Activated effector memory CD4-positive, alpha-beta T cell treated with Interleukin-2 at 50 U/mL for 16 hours (primary cell): ENCODE measurements around the gene EFNA5.

Source experiments
- DNase-seq: peaks from one replicate; pipeline ENCODE4 v3.0.0-alpha.2; 2020

EFNA5 gene

DNA sequence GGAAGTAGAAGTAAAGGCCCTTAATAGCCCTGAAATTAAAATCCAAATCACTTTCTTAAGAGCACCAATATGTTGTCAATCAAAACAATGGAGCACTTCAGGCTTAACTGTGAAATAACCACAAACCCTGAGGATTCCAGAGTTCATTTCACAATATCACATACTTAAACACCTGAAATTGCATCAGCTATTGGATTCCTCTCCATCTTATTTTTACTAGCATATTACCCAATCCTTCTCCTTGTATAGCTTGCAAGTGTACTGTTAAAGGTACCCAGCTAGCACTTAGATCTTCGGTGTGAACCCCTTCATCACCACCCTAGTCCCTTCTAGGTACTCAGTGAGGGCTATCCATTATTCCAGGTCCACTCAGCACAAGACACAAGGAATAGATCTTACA, 287.3 kb downstream of the EFNA5 start:
- DNase-seq = no peak

DNA sequence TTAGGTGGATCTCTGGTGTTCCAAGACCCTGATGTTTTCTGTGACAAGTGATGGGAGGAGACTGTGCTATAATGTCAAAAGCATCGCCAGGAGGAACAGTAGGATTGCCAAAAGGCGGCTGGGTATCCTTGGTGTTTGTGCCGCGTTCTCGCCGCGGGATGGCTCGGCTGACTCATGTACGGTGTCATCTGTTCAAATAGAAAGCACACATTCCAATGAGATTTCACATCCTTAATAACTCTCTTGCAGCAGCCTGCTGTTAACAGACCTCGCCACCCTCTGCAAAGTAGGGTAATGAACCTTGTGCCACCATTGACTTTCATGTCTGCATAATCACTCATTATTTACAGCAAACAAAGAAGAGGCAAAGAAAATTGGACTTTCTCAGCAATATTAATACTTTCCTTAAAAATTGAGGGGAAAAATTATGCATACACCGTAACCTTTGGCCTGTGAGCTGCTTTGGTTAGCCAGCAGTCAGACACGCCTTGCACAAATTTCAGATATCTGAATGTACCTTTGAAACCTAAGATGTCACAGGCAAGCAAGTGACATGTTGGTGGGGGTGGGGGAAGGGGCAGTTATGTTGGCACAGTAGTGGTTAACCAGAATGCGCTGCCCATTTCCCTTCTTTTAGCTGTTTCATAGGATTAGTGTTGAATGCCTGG, 289.4 kb downstream of the EFNA5 start:
- DNase-seq = no peak

DNA sequence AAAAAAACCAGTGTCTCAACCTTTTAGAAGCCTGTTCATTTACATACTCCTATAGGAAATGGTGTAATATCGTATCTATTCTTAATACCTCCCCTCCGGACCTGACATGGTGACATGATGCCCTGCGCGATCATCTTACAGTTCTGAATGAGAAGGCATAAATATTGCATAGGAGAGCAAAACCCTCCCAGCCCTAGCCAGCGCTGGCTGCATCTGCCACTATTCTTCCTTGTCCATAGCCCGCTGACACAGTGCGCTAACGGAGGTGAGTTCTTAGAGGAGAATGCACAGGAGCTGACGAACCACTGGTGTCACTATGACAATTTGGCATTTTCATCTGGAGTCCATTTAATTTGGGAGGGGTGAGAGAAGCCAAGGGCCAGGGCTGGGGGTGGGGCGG, 290.1 kb downstream of the EFNA5 start:
- DNase-seq = no peak

DNA sequence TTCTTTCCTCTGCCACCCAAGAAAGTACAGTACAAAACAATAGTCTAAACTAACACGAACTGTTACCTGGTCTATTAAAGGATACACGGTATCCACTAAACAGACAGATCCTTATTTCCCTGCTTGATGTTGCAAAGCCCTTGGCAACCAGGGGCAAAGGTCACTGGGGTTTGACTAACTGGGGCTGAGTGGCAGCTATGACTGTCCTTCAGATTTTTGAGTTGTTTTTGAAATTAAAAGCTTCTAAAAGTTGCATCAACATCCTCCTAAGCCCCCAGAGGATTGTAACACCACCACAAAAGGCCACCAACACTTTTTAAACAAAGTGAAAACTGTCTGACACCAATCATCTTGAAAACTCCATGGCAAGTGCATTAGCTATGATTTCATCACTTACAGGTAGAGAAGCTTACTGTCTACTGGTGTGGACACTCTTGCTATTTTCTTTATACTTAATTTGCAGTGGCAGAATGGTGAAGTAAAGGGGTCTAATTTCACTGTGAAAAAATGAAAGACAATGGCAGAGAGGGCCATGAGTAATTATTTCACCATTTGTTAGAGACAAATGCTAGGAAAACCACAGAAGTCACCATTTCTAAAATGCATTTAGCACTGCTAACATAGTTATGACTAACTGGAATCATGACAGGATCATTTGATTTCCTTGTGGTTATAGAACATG, 292.4 kb downstream of the EFNA5 start:
- no peak for DNase-seq

DNA sequence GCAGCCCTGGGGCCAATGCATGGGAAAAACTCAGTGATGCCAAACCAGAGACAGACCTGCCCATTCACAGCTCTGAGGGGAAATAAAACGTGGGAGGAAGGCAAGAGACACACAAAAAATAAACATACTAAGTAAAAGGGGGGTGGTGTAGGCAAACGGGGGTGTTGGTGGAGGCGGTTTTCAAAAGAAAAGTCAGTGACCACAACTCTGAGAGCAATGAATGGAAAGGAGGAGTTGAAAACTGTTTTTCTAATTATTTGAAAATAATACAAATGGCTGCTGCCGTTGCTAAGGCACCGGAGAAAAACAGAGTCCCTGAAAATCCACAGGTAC, 293.5 kb downstream of the EFNA5 start:
- DNase-seq = no peak

DNA sequence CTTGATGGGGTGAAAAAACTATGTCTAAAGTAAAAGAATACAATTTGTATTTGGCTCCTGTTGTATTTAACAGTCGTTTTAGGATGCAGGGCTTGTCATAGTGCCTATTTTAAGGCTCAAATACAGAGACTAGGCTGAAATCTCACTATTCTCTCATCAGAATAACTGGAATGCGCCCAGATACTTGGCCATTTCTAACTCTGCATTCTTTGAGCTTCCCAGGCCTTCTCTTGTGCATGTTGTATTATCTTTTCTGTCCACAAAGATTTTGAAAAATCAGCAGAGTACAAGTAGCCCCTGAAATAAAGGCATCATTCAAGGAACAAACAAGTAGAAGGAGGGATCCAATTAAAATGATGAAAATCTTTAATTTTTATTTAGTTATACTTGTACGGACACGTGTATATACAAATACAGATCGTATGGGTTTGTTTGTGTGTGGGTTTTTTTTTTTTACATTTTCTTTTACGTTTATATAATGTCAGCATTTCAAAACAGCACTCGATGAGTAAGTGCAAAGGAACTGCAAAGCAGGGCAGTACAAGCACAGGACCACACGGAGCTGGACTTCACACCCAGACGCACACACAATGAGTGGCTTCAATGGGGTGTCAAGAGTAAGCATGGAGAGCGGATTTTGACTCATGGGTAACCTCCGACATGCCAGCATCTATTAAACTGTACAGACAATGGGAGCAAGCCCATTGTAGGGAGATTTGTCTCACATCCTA, 294.0 kb downstream of the EFNA5 start:
- no peak for DNase-seq

DNA sequence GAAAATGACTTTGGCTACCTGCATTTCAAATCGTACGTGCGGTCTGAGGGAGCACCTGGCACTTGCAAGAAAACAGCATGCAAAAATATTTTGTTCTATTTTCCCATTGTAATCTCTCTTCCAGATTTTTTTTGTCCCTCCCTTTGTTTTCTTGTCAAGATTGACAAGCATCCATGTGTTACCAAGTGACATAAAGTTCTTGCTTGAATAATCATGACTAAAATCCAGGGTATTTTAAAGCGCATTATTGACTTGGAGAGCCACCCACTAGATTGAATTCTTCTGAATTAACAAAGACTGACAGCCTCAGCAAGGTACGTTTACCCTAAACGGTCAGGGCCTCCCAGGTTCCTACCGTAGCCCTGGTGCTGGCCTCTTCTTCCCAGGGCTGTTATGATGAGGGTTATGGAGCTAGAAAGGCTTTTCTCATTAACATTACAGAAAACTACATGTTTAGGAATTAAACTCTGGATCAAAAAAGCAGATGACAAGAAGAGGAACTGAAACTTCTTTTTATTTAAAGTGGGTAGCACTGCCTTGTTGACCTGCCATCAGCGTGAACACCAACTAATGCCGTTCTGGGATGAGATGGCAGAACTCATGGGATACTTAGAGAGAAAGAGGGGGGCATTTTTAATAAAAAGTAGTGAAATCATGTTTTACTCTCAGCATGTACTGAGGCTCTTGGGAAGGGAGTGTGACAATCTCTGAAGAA, 297.0 kb downstream of the EFNA5 start:
- no peak for DNase-seq

DNA sequence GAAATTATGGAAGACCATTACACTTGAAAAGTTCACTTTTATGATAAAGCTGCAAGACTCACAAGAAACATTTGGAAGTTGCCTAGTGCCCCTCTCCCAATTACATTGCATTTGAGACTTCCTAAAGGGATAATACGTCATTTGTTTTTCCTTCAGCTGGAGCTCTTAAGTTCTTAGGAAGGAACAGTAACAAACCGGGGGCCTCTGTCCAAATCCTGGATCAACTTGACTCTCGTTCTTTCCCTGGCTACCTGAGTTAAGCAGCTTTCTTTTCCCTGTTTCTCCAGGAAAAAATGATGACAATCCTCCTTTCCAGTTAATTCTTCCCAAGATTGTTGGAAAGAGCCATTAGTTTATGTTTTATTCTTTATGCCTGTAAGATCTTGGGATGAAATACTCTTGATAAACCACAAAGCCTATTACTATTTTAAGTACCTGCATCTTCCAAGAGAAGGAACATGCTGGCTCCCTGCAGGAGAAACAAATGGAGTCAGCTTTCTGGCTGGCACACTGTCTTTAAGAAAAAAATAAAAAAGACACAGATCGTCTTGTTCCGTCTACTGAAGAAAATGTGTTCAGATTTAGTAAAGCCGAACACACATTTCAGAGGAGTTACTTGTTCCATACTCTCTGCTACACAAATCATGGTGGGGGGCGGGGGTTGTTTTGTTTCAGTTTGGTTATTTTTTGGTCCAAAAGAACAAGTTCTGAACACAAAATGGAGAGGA, 297.9 kb downstream of the EFNA5 start:
- DNase-seq = no peak

DNA sequence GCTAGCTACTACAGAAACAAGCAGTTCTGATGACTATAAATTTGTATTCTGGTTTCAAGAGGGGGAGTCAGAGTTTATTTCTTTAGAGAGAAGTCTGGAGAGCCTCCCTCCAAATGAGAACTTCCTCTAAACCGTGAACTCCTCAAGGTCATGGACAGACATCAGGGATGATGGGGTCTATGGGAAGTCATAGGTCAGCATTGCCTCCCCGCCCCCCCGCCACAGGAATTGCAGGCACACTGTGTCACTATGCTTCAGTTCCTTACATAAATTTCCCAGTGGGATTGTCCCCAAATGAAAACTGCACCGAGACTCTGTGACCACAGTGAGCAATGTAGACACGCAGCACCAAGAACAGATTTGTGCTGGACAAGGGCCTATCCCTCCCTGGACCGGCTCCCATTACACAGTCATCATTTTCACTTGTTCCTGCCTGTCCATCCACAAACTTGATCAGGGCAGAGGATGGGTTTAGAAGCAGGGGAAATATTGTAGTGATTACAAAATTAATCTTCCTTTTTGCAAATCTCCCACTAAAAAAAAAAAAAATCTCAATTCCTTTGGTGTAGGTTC, 300.3 kb downstream of the EFNA5 start:
- no peak for DNase-seq

DNA sequence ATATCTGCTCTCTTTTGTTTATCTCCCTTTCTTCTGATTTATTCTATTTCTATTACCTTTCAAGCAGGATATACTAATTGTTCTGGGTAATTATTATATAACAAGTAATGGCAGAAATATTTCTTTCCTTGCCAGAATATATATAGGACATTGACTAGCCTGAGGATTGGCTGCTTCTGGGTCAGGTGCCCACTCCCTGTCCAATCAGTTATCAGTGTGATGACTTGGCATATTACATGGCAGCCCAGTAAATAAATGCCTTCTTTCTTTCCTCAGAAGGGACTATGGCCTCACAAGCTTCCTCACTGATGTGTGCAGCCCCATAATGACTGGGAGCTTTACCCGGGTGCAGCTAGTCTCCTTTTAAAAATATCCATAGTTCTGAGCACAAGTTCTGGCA, 301.1 kb downstream of the EFNA5 start:
- no peak for DNase-seq

DNA sequence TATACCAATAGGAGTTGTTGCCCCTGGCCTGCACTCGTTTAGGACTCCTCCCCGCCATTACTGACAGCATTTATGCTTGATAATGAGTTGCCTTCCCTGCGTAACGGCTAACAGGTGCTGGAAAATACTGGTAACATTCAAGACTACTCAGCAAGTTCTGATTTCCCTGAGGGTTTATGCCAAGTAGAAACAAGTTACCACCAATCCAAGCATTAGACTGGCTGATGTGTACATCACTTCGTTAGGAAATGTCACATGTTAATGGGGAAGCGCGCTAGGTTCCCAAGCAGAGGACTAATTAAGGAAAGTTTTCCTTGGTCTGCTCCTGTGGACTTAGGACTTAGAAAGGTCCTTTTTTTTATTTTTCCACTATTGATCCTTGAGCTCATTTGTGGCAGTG, 302.1 kb downstream of the EFNA5 start:
- DNase-seq = no peak

DNA sequence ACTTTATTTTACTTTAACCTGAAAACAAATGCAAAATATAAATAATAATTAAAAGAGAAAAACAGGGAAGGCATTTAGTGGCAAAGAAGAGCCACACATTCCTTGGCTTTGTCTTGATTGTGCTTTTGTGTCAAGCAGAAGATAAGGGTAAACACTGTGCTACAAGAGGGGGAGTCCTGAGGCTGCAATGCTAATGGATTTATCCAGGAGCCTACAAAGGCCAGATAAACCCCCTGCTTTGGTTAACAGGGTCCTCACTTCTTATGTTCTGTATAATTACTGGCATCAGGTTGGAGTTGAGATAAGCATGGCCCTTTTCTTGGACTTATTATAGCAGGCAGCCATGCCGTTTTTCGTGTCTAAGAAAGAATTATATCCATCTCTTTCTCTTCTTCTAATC, 302.8 kb downstream of the EFNA5 start:
- DNase-seq = no peak

DNA sequence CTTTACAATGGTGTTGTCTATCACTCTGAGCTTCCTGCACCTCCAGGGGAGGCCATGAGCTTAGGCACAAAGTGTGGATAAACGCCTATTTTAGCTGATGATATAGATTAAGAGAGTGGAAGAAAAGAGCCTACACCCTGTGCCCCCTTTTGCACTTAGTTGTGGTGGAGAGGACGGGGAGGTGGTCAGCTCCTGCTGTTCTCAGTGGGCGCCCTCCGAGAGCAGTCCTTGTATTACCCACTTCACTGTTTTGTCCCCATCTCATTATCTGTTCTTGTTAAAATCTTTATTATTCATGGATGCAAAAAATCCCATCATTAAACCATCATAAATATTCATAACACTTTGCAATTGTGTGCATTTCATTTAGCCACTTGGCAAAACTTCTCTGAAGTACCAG, 303.3 kb downstream of the EFNA5 start:
- no peak for DNase-seq

DNA sequence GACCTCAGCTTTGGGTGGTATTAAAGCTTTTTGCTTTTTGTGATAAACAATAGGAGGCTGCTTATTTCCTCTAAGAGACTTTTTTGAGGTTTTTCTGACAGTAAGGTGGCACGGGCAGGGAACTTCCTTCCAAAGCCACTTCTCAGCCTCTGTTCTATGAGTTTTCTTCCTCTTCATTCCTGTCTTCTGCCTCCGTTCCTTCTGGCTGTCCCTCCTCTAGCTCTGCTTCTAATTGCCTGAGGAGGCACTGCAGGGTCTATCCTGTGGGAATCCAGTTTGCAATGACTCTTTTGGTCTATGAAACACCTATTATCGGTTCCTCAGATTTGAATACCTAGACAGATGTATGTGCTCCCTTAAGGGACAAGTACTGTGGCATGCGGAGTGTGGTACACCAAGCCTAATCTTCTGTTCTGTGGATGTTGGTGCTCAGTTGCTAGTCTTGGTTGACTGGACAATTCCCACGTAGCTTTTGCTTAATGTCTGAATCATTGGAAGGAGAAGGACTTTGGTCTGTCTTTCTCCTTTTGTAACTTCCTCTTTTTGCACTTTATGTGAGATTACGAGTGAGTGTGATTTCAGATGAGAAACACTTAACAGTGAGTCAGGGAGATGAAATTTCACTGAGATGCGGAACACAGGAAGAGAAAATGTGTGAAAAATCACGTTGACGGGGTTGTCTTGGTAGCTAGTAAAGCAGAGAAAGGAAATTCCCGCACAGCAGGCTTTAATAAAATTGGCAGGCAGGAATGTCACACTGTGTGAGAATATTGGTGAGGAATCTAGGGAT, 305.2 kb downstream of the EFNA5 start:
- no peak for DNase-seq

DNA sequence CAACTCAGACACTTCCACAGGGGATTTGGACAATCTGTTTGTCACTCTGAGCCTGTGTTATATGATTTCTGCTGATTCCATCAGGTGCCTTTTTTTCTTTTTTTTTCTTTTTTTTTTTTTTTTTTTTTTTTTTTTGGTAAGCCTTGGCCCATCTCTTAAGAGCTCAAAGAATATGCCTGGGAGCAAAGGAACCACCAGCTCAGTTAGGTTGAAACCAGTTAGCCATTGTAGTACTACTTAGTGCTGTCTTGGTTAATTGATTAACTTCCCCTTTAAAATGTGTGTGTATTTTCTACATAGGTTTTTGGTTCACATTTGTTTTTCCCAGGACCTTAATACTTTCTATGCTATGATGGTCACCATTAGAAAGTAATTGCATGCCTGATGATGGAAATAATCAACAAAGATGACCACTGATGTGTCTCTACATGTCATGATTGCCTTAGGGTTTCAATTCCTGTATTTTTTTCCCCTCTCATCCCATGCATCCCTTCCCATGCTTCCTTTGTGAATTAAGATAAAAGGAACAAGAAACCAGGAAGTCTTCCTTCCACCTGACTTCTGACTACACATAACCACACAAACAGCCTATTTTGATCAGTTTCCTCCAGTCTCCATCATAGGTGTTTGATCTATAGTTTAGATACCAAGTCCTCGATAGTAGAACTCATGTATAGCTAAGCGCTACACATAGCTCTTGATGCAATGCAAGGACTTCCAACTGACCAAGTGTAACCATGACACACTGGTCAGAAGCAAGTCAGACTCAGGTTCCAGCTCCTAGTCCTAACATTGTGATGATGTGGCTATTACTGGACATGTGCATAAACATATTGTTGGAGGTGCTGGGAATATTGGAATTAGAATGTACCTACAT, 306.1 kb downstream of the EFNA5 start:
- no peak for DNase-seq

DNA sequence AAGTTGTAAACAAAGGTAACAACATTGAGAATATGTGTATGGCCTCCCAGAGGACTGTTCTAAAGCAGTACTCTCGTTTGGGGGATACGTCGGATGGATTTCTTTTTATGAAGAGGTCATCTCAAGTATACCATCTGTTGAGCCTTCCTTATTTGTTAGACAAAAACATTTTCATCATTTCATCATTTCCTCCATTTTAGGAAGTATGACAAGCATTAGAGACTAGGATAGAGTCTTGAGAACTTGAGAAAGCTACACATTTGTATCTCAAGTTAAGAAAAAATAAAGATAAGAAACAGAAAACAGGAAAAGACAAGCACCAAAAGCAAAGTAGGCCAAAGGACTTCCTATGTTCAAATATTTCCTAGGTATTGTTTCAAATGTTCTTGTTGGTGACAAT, 307.0 kb downstream of the EFNA5 start:
- no peak for DNase-seq

DNA sequence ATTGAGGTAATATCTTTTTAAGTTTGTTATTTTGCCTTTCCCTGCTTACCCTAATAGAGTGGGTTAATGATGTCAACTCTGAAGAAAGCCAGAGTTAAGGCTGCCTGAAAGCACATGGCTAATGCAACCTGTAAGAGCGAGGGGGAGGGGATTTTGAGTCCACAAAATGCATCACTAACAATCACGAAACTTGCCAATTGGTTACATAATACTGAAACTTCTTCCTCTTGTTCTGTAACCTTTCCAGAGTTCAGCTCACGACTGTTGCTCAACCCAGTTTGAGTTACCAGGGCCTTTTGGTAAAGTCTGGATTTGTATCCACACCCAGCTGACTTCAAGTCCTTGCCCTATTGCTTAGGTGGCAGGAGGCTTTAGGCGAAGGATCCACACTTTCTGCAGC, 308.8 kb downstream of the EFNA5 start:
- DNase-seq = no peak

DNA sequence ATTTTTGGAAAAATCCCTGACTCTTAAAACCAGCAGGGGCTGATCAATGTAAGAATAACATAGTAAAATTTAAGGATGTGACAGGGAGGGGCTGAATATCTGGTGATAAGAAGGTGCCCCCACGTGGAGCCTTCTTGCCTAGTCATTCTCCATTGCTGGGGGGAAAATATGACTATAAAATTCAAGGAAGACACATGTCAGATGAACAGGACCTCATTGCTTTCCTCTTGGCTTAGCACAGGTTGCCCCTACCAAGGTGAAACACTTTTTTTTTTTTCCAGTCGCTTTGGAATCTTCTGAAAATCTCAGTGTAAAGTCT, 310.9 kb downstream of the EFNA5 start:
- DNase-seq = no peak

DNA sequence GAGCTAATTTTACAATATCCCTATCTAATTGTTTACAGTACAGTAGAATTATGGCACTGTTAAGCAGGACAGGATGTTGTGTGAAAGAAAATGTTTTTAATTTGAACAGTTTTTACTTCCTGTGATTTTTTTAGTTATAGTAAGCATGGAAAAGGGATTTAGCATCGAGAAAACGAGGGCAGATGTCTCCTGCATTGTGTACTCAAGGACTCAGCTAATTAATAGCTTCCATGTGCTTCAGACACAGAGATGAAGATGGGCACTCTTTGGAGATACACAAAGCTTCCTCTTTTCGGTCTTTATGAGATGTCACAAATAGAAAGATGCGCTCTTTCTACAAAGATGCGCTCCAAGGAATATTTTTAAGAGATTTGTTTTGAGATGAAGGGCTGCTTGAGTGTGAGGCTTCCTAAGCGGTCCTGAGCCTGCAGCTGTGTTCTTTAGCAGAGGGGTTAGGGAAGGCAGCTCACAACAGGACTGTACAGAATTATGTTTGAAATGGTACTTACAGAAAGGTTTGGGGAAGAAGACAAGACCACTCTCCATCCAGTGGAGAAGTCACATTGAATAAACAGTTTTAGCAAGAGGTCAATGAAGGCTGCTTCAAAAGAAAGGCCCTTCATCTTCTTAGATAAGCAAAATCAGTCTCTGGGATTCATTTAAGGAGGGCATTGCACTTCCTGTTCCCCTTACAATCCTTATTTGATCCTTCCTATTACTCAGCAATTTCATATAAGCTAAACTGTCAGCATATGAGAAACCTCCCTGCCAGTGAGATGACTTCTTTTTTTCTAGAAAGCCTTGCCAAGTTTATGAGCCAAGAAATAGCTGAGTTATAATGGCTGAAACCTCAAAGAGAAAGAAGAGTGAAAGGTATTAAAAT, 311.5 kb downstream of the EFNA5 start:
- DNase-seq = no peak

DNA sequence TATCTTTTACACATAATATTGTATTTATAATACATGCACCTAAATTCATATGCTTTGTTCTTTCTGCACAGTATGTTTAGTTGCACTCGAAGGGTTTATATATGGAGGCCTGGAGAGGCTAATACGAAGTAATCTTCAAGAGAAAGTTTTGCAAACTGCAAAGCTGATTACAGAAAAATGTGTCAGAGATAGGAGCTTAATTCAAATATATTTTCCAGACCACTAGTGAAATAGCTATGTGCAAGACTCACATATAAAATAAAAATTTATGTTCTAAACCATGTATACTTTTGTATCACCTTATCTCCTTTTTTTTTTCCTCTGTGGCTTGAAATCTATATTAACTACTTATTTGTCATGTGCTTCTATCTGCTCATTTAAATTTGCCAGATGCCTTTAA, 313.8 kb downstream of the EFNA5 start:
- DNase-seq = no peak
